ENCODE results near the gene ARHGAP26. TPM values are rescaled to one million over a fixed set of nuclear protein-coding genes. Genes with fewer than 3 reads are reported as not detected.

ARHGAP26 gene
- total and polyA plus RNA-seq, 12 donors: 7.5 to 45.8 (median 37.2) TPM

DNA sequence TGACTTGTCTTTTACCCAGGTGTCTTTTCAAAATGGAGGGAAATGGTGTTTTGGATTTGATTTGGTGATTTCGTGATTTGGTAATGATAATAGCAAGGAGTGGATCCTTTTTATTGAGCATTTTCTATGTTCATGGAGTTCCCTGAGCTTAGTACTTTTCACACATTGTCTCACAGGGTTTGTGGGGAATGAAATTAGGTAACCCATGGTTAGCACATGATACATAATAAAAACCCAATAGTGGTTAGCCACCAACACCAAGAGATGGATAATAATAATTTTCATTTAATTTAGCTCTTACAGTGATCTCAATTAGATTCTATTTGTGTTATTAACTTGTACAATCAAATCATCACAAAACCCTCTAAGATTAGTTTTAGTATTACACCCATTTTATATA lies 65.4 kb downstream of the ARHGAP26 start:
- TF ChIP-seq, protein P1, sequence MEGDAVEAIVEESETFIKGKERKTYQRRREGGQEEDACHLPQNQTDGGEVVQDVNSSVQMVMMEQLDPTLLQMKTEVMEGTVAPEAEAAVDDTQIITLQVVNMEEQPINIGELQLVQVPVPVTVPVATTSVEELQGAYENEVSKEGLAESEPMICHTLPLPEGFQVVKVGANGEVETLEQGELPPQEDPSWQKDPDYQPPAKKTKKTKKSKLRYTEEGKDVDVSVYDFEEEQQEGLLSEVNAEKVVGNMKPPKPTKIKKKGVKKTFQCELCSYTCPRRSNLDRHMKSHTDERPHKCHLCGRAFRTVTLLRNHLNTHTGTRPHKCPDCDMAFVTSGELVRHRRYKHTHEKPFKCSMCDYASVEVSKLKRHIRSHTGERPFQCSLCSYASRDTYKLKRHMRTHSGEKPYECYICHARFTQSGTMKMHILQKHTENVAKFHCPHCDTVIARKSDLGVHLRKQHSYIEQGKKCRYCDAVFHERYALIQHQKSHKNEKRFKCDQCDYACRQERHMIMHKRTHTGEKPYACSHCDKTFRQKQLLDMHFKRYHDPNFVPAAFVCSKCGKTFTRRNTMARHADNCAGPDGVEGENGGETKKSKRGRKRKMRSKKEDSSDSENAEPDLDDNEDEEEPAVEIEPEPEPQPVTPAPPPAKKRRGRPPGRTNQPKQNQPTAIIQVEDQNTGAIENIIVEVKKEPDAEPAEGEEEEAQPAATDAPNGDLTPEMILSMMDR (IDR thresholded peaks at IDR 0.05): no peak
- 94 to 98% methylated on average over 1 of the region's 1 CpG for WGBS, 2 donors
- intact Hi-C loops (cut with DNase I): no loop called here

DNA sequence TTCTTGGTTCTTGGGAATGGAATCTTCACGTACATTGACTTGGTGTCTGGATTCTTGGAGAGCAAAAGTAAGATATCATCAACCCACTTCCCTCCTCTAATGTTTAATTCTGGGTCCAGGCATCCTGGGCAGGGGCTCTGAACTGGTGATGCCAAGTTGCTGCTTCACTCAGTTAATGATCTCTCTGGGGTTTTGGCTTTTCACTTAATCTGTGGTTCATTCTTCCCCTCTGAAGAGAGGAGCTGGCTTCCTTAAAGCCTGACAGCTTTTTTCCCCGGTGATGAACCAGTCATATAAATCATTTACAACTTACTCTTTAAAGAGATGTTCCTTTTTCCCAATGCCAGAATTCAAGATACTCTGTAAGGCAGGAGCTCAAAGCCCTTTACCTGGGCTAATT lies 65.9 kb downstream of the ARHGAP26 start:
- TF ChIP-seq, protein P1 (IDR thresholded peaks at IDR 0.05): no peak
- DNase-seq: no peak
- Histone ChIP-seq H3K4me1 (peaks cover 2 to 71% (median 53%) of the 10 kb centered on the region in 9 donors), H3K9me3 (no peaks in the 10 kb centered on the region), H3K36me3 (no peaks in the 10 kb centered on the region), H3K27me3 (no peaks in the 10 kb centered on the region), H3K4me3 (no peak overlapping the region), H3K27ac (peak overlapping the region in 1 of 10 donors; percentile 24)
- ATAC-seq: no peak
- WGBS, 2 donors: 86 to 93% methylated on average over 2 of the region's 2 CpGs
- intact Hi-C loops (cut with DNase I): no loop called here

More for the DNA sequence above, 65.4 kb downstream of the ARHGAP26 start:
- no peak overlapping the region for H3K4me3 ChIP-seq
- H3K36me3 ChIP-seq: no peaks in the 10 kb centered on the region
- ATAC-seq: no peak
- DNase-seq: no peak
- H3K9me3 ChIP-seq: no peaks in the 10 kb centered on the region
- H3K4me1 ChIP-seq: peaks cover 0 to 71% (median 49%) of the 10 kb centered on the region in 9 donors
- no peak overlapping the region for H3K27ac ChIP-seq
- H3K27me3 ChIP-seq: no peaks in the 10 kb centered on the region

DNA sequence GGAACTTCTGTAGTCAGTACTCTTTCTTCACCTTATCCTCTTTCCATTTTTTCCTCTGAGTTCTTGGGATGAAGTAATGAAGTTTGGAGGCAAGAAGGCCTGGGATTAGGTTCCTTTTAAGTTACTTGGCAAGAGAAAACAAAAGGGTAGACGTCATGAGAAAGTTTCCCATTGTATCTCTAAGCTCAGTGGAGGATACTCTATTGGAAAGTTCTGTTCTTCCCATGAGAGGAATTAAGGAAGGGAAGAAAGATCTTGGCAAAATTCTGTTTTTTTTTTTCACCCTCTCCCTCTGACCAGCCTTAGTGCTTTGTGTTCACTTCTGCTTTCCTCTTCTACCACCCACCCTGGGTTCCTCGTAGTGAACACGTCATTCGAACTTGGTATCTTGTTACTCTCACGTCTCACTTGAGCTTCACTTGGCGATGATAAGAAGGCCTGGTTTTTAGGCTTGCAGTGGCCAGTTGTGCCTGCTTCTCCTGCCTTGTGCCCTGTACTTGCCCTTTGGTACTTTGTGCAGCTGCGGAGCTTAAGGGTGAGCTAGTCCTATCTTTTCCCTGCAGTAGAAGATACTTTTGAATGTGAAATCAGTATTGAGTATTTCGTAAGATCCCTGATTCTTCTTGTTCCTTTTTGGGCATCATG lies 67.0 kb downstream of the ARHGAP26 start:
- H3K9me3 ChIP-seq: no peaks in the 10 kb centered on the region
- no peaks in the 10 kb centered on the region for H3K36me3 ChIP-seq
- peaks cover 6 to 77% (median 62%) of the 10 kb centered on the region in 9 donors for H3K4me1 ChIP-seq
- ATAC-seq (peak in 6 of 8 donors; percentile 10 to 63 (median 40)), DNase-seq (no peak)
- H3K27ac ChIP-seq: peak overlapping the region in 5 of 10 donors; percentile 26 to 82 (median 47)
- 49 to 54% methylated on average over 8 of the region's 8 CpGs for WGBS, 2 donors
- intact Hi-C loops (cut with DNase I): no loop called here
- H3K27me3 ChIP-seq: no peaks in the 10 kb centered on the region
- H3K4me3 ChIP-seq: peak overlapping the region in 1 of 10 donors; percentile 15
- TF ChIP-seq, protein P1 (IDR thresholded peaks at IDR 0.05): no peak

DNA sequence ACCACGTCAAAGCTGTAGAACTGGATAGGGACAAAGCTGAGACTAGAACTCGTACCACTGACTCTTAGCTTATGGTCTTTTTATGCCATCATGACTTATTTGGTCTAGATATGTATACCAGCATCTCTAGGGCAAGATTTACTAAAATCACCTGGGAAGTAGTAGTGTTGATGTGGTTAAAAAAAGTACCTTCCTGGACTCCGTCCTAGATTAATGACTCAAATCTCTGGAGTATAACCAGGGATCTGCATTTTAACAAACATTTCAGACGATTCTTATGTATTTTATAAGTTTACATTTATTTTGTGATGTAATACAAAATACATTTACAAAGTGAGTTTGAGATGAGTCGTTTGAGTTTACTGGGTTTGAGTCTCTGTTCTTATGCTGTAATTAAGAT lies 68.7 kb downstream of the ARHGAP26 start:
- H3K4me3 ChIP-seq: no peak overlapping the region
- no peaks in the 10 kb centered on the region for H3K27me3 ChIP-seq
- intact Hi-C loops (cut with DNase I): no loop called here
- 66 to 68% methylated on average over 5 of the region's 5 CpGs for WGBS, 2 donors
- TF ChIP-seq, protein P1 (IDR thresholded peaks at IDR 0.05): no peak
- H3K27ac ChIP-seq: peak overlapping the region in 4 of 10 donors; percentile 14 to 66 (median 26)
- H3K4me1 ChIP-seq: peaks cover 6 to 81% (median 71%) of the 10 kb centered on the region in 9 donors
- H3K36me3 ChIP-seq: no peaks in the 10 kb centered on the region
- DNase-seq (no peak), ATAC-seq (no peak)
- H3K9me3 ChIP-seq: no peaks in the 10 kb centered on the region

Measured in heart right ventricle (tissue), 16 donors.